ENCODE data around the gene WT1. TPM values are rescaled to one million over a fixed set of nuclear protein-coding genes. Genes with fewer than 3 reads are reported as not detected.

Gene WT1
- total and polyA plus RNA-seq, 2 of the 8 experiments (the other 6 are each of a cell fraction or from before 2014, with no cell fraction given) = 0.05 to 0.17 TPM

DNA sequence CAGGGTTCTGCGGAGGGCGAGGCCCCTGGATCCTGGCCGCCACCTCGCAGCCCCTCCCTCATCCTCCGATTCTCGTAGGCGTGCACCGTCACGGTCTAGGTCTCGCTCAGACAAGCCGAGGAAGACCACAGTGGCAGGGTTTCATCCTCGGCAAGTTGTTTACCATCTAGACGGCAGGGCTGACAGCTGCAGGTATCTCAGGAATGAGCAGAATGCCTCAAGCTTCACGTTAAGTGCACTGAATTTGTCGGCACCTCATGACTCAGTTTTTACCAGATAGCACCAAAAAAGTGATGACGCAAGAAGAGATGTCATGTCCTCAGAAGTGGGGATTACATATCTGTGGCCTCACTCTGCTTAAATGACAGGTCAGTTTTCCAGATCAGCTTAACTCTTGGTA lies 35.1 kb downstream of the WT1 start:
- Histone ChIP-seq H3K4me3 (ENCODE audit: extremely low read depth in 1 of 4, insufficient read depth in 2 of 4, low read depth in 3 of 4, low read length in 4 of 4) (no peak overlapping the region), H2BK120ac (replicated peaks; ENCODE audit: low read depth, low read length) (no peak overlapping the region), H4K5ac (ENCODE audit: insufficient read length, low read depth, low read length) (no peak overlapping the region), H3K4me1 (replicated peaks in 1 of 4; ENCODE audit: control insufficient read depth in 3 of 4, insufficient read depth in 4 of 4, low read length in 3 of 4) (no peaks in the 10 kb centered on the region; a peak in 2 of 7 replicates), H3K79me2 (ENCODE audit: control insufficient read depth in 1 of 2, insufficient read depth in 2 of 2, low read length in 2 of 2) (no peaks in the 10 kb centered on the region), H3K4ac (replicated peaks; ENCODE audit: insufficient read length, low read depth, low read length) (no peak overlapping the region), H4K20me1 (replicated peaks in 1 of 2; ENCODE audit: control insufficient read depth in 1 of 2, insufficient read depth in 2 of 2, low read length in 2 of 2) (no peaks in the 10 kb centered on the region), H2BK15ac (ENCODE audit: low read length) (no peak overlapping the region), H3K27ac (ENCODE audit: low read depth, low read length) (no peak overlapping the region), H4K91ac (replicated peaks; ENCODE audit: insufficient read length, low read length) (no peak overlapping the region), H3K36me3 (ENCODE audit: control insufficient read depth in 2 of 4, insufficient read depth in 4 of 4, low read length in 3 of 4) (no peaks in the 10 kb centered on the region), H3K14ac (ENCODE audit: insufficient read length) (no peak overlapping the region), H2AK5ac (ENCODE audit: low read depth, low read length) (no peak overlapping the region), H2BK5ac (ENCODE audit: low read depth, low read length) (no peak overlapping the region; the same call in 1 of the 2 replicates), H4K8ac (ENCODE audit: extremely low read depth, insufficient read depth, low read length) (peak overlapping the region; percentile 76; the same call in 1 of the 2 replicates), H3K23ac (ENCODE audit: insufficient read length) (no peak overlapping the region), H3K56ac (replicated peaks; ENCODE audit: insufficient read length, low read depth, low read length) (no peak overlapping the region), H3K79me1 (ENCODE audit: low read depth, low read length) (no peaks in the 10 kb centered on the region), H2BK12ac (ENCODE audit: low read depth, low read length) (no peak overlapping the region; the same call in 1 of the 2 replicates), H3K27me3 (replicated peaks in 1 of 4; ENCODE audit: control insufficient read depth in 3 of 4, extremely low read depth in 1 of 4, insufficient read depth in 3 of 4, low read length in 3 of 4) (no peaks in the 10 kb centered on the region), H3K18ac (ENCODE audit: extremely low read depth, low read length) (no peak overlapping the region), H2BK20ac (ENCODE audit: low read length) (no peak overlapping the region), H3K9ac (replicated peaks in 1 of 4; ENCODE audit: extremely low read depth in 1 of 4, low read depth in 3 of 4, low read length in 3 of 4) (no peak overlapping the region), H3K9me3 (ENCODE audit: insufficient read depth in 2 of 2, low read depth in 1 of 2, low read length in 1 of 2) (no peaks in the 10 kb centered on the region), H3K23me2 (ENCODE audit: low read depth, low read length) (no peaks in the 10 kb centered on the region), H3K4me2 (ENCODE audit: insufficient read depth in 1 of 2, low read depth in 2 of 2, low read length in 2 of 2) (0 out of 4 replicates have a peak overlapping the region, but pooled peaks of 1 of the 2 experiments have one; percentile 8), H2AFZ (ENCODE audit: low read length) (peak overlapping the region; percentile 89)
- DNase-seq (ENCODE audit: low read depth in 1 of 2, low spot score in 2 of 2) (peak in 1 of 2 experiments; percentile 21), FAIRE-seq (peak; percentile 19)
- TF ChIP-seq TAF7 (optimal IDR thresholded peaks at IDR 0.05; ENCODE audit: borderline replicate concordance, low read depth, low read length) = no peak
- peak; percentile 71; the same call in 1 of the 2 replicates for TF ChIP-seq CEBPB (IDR thresholded peaks at IDR 0.05; ENCODE audit: low read depth, low read length)
- TF ChIP-seq SUZ12 (IDR thresholded peaks at IDR 0.05; ENCODE audit: low read length) = no peak
- no peak for TF ChIP-seq EP300 (IDR thresholded peaks at IDR 0.05; ENCODE audit: borderline replicate concordance in 1 of 2, low read depth in 2 of 2, low read length in 2 of 2)
- peak; percentile 80 for TF ChIP-seq TEAD4 (IDR thresholded peaks at IDR 0.05; ENCODE audit: low read depth, low read length)
- TF ChIP-seq RFX5 (IDR thresholded peaks at IDR 0.05; ENCODE audit: borderline replicate concordance, low read depth, low read length) = no peak
- no peak for TF ChIP-seq NANOG (IDR thresholded peaks at IDR 0.05; ENCODE audit: insufficient read depth, low read depth, low read length, poor library complexity, severe bottlenecking)
- no peak for TF ChIP-seq CREB1 (IDR thresholded peaks at IDR 0.05)
- no peak for TF ChIP-seq SIX5 (IDR thresholded peaks at IDR 0.05; ENCODE audit: low read depth, low read length)
- 67% methylated on average over 16 of the region's 16 CpGs; no CpG with 5 or more reads in 1 of the 2 experiments for WGBS, 2 experiments (ENCODE audit: extremely low coverage in 1 of 2, insufficient coverage in 1 of 2, insufficient read length in 1 of 2, insufficient replicate concordance in 2 of 2, low coverage in 1 of 2, low lambda C conversion rate in 2 of 2, missing lambda C conversion rate in 1 of 2)
- POLR2A ChIA-PET (ENCODE audit: partially characterized antibody) = interaction anchor here (0.8 kb wide), 1 partner anchor 13 kb away, joined by 3 read pairs; no protein-coding TSS in a partner anchor
- CTCF ChIA-PET (ENCODE audit: partially characterized antibody) = interaction anchor here (0.6 to 1.3 kb wide), 5 partner anchors 11 to 31 kb away, joined by 3 to 4 read pairs (median 3); no protein-coding TSS in a partner anchor

All from H1 (cell line).